ENCODE results near the gene GTPBP3. TPM values are rescaled to one million over a fixed set of nuclear protein-coding genes. Genes with fewer than 3 reads are reported as not detected.

GTPBP3 gene
- total RNA-seq, 1 experiment from 2014 or later, result 62.9 TPM

DNA sequence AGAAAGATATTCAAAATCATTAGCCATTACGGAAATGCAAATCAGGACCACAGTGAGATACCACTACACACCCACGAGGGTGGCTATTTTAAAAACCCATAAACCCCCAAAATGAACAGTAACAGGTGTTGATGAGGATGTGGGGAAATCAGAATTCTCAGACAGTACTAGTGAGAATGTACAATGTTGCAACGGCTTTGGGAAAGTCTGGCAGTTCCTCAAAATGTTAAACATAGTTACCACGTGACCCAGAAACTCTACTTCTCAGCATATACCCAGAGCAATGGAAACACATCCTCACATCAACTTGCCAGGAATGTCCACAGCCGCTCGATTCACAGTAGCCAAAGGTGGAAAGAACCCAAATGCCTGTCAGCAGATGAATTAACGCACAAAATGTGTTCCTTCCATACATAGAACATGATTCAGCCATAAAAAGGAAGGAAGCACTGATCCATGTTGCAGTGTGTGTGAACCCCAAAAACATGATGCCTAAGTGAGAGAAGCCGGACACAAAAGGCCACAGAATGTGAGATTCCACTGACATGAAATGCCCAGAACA lies 32.8 kb downstream of the GTPBP3 start:
- H4K20me1 ChIP-seq (ENCODE audit: control insufficient read depth, insufficient read depth, insufficient read length), result no peaks in the 10 kb centered on the region
- H3K4me1 ChIP-seq (ENCODE audit: insufficient read depth, low read length), result no peaks in the 10 kb centered on the region; the same call in 1 of the 2 replicates
- H4K5ac ChIP-seq (ENCODE audit: insufficient read length, low read depth, low read length), result no peak overlapping the region
- no peak overlapping the region for H2AK5ac ChIP-seq (ENCODE audit: insufficient read length, low read length)
- no peak overlapping the region for H3K4me2 ChIP-seq (ENCODE audit: insufficient read depth, insufficient read length, low read length)
- H3K14ac ChIP-seq (ENCODE audit: insufficient read depth, low read length), result no peak overlapping the region
- Mint-ChIP-seq H3K4me3 (no peak overlapping the region), H3K4me1 (peaks cover 0 to 4% of the 10 kb centered on the region in 2 experiments; a peak in 1 of 4 replicates), H3K36me3 (ENCODE audit: insufficient read depth in 1 of 3, low read depth in 3 of 3) (no peaks in the 10 kb centered on the region), H3K9me3 (no peaks in the 10 kb centered on the region), H3K27ac (no peak overlapping the region; a peak in 1 of 7 replicates), H3K27me3 (ENCODE audit: low read depth) (peaks cover 4% of the 10 kb centered on the region)
- no peaks in the 10 kb centered on the region for H3K27me3 ChIP-seq (ENCODE audit: insufficient read depth, low read length)
- no peak overlapping the region for H3K9ac ChIP-seq (ENCODE audit: extremely low read depth, insufficient read length, low read length)
- H4K91ac ChIP-seq (ENCODE audit: insufficient read length, low read depth, low read length), result no peak overlapping the region
- H3K23me2 ChIP-seq (ENCODE audit: insufficient read length, low read depth, low read length, poor library complexity, severe bottlenecking), result no peaks in the 10 kb centered on the region
- H2BK12ac ChIP-seq (ENCODE audit: insufficient read length, low read depth, low read length), result no peak overlapping the region
- DNase-seq, result no peak
- H3K4ac ChIP-seq (ENCODE audit: low read depth, low read length), result no peak overlapping the region
- no peak overlapping the region for H2BK5ac ChIP-seq (ENCODE audit: insufficient read length, low read length)
- no peak overlapping the region for H2BK20ac ChIP-seq (ENCODE audit: low read depth, low read length, poor library complexity, severe bottlenecking)
- no peak overlapping the region for H3K27ac ChIP-seq (ENCODE audit: insufficient read length, low read depth, low read length)
- H3K56ac ChIP-seq (ENCODE audit: insufficient read length, low read depth, low read length), result no peak overlapping the region
- no peaks in the 10 kb centered on the region for H3K9me3 ChIP-seq (ENCODE audit: control insufficient read depth, low read depth, low read length)
- TF ChIP-seq CTCF (conservative IDR thresholded peaks at IDR 0.05), result no peak
- no peak overlapping the region for H3K18ac ChIP-seq (ENCODE audit: insufficient read length, low read depth, low read length)
- H2BK15ac ChIP-seq (ENCODE audit: low read depth, low read length), result no peak overlapping the region
- no peak overlapping the region for H3K23ac ChIP-seq (ENCODE audit: insufficient read length, low read depth, low read length)
- no peaks in the 10 kb centered on the region for H3K79me1 ChIP-seq (ENCODE audit: insufficient read depth, low read depth, low read length, poor library complexity, severe bottlenecking)
- no peak overlapping the region for H2AFZ ChIP-seq (ENCODE audit: low read length)
- H3T11ph ChIP-seq (ENCODE audit: low read length), result no peak overlapping the region
- no CpG with 5 or more reads among the region's 8 CpGs for WGBS (ENCODE audit: extremely low coverage, insufficient read length, low lambda C conversion rate)
- no peaks in the 10 kb centered on the region for H3K79me2 ChIP-seq (ENCODE audit: insufficient read depth, low read length)
- H4K8ac ChIP-seq (replicated peaks; ENCODE audit: insufficient read length, low read depth, low read length), result no peak overlapping the region
- no peak overlapping the region for H2BK120ac ChIP-seq (ENCODE audit: low read depth, low read length, poor library complexity, severe bottlenecking)

Measured in H9 (cell line).